Esophagus squamous epithelium (tissue), 4 donors: ENCODE results near the gene GET3.

Source experiments
- POLR2A ChIP-seq, 4 donors: fragments of 450-650 bp; IDR thresholded peaks; one replicate each; pipeline ENCODE4 v1.6.1; 2017; ENCODE audit warnings: antibody characterized with exemption in 4 of 4, mild to moderate bottlenecking in 4 of 4, moderate library complexity in 3 of 4
- TF ChIP-seq, protein P1 (sequence below), 6 experiments: fragments of 450-650 bp in 4 of 6; fragments of 200-600 bp in 2 of 6; sonication (generic) in 2 of 6; IDR thresholded peaks; one replicate each; pipeline ENCODE4 v1.5.1; 2016 to 2019; ENCODE audit warnings: antibody characterized with exemption in 6 of 6, mild to moderate bottlenecking in 4 of 6, moderate library complexity in 4 of 6

DNA sequence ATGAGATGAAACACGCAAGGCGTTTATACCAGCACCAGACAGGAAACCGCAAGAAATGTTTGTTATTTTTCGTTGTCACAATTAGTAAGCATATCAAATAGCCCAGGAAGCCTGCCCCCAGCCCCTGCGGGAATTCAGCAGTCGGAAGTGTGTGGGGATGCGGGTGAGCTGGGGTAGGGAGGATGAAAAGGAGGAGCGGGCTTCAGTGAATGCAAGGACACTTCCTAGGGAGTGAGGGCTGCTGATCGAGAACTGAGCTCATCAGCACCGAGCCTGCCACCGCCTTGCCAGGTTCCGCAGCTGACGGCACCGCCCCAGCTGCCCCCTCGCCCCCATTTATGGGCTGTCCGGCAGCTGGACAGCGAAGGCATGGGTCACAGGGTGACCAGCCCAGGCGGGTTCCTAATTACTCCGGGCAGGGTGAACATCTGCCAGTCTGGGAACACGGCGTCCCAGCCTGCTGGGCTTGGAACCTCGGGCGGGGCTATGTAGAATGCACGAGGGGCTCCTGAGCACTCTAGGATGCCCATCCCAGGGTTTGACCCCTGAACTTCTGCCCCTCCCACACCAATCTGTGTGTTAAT lies 12.7 kb downstream of the GET3 start:
- TF ChIP-seq, protein P1, sequence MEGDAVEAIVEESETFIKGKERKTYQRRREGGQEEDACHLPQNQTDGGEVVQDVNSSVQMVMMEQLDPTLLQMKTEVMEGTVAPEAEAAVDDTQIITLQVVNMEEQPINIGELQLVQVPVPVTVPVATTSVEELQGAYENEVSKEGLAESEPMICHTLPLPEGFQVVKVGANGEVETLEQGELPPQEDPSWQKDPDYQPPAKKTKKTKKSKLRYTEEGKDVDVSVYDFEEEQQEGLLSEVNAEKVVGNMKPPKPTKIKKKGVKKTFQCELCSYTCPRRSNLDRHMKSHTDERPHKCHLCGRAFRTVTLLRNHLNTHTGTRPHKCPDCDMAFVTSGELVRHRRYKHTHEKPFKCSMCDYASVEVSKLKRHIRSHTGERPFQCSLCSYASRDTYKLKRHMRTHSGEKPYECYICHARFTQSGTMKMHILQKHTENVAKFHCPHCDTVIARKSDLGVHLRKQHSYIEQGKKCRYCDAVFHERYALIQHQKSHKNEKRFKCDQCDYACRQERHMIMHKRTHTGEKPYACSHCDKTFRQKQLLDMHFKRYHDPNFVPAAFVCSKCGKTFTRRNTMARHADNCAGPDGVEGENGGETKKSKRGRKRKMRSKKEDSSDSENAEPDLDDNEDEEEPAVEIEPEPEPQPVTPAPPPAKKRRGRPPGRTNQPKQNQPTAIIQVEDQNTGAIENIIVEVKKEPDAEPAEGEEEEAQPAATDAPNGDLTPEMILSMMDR (IDR thresholded peaks at IDR 0.05): no peak
- TF ChIP-seq POLR2A (IDR thresholded peaks at IDR 0.05): no peak
